Measurements from ENCODE around the gene MN1.

GRCh38 chr22:27796829-27797519 is 4.6 kb downstream of the MN1 start:
- TF ChIP-seq ZFP3 (CRISPR knock-in tag; IDR thresholded peaks at IDR 0.05) (no peak), CSRNP3 (CRISPR knock-in tag; IDR thresholded peaks at IDR 0.05) (no peak), ZNF8 (CRISPR knock-in tag; IDR thresholded peaks at IDR 0.05) (no peak), ZFP30 (CRISPR knock-in tag; IDR thresholded peaks at IDR 0.05) (no peak), ARNTL (CRISPR knock-in tag; IDR thresholded peaks at IDR 0.05; ENCODE audit: borderline replicate concordance, low read depth) (no peak), ZC3H10 (CRISPR knock-in tag; IDR thresholded peaks at IDR 0.05) (no peak), OSR1 (CRISPR knock-in tag; IDR thresholded peaks at IDR 0.05) (no peak), ZNF565 (CRISPR knock-in tag; conservative IDR thresholded peaks at IDR 0.05; ENCODE audit: low read depth) (no peak), PPARA (CRISPR knock-in tag; IDR thresholded peaks at IDR 0.05; ENCODE audit: borderline replicate concordance) (no peak)

Measured in SK-N-SH treated with all-trans-retinoic acid at 6 μM for 48 hours (cell line).